HG02884 (cell line): ENCODE results near the gene MAP3K21.

ENCODE experiments used
- ATAC-seq: cut with Tn5 transposase; IDR thresholded peaks from one replicate; pipeline ENCODE4 v1.9.1; 2021; ENCODE audit warnings: mild to moderate bottlenecking, moderate library complexity; ENCODE audit not compliant: unreplicated experiment

The MAP3K21 gene

DNA sequence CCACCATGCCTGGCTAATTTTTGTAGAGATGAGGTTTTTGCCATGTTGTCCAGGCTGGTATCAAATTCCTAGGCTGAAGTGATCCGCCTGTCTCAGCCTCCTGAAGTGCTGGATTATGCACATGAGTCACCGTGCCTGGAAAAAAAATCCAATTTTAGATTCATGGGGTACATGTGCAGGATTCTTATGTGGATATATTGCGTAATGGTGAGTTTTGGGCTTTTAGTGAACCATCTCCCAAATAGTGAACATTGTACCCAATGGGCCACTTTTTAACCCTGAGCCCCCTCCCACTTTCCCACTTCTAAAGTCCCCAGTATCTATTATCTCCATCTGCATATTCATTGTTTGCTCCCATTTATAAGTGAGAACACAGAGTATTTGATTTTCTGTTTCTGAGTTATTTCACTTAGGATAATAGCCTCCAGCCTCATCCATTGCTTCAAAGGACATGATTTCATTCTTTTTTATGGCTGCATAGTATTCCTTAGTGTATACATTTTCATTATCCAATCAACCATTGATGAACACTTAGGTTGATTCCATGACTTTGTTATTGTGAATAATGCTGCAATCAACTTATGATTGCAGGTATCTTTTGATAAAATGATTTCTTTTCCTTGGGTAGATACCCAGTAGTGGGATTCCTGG, 104.4 kb downstream of the MAP3K21 start:
- no peak for ATAC-seq

DNA sequence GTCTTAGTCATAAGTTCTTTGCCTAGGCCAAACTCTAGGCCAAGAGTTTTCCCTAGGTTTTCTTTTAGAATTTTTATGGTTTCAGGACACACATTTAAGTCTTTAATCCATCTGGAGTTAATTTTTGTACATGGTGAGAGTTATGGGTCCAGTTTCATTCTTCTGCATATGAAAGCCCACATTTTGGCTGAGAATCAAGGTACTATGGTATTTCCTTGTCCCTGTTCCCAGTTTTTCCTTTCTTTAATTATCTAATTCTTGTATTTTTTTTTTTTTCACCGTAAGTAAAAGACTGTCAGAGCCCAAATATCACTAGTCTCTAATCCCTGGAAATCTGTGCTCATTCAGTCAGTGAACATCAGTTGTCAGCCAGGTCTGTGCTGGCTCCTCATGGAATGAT, 105.4 kb downstream of the MAP3K21 start:
- no peak for ATAC-seq

DNA sequence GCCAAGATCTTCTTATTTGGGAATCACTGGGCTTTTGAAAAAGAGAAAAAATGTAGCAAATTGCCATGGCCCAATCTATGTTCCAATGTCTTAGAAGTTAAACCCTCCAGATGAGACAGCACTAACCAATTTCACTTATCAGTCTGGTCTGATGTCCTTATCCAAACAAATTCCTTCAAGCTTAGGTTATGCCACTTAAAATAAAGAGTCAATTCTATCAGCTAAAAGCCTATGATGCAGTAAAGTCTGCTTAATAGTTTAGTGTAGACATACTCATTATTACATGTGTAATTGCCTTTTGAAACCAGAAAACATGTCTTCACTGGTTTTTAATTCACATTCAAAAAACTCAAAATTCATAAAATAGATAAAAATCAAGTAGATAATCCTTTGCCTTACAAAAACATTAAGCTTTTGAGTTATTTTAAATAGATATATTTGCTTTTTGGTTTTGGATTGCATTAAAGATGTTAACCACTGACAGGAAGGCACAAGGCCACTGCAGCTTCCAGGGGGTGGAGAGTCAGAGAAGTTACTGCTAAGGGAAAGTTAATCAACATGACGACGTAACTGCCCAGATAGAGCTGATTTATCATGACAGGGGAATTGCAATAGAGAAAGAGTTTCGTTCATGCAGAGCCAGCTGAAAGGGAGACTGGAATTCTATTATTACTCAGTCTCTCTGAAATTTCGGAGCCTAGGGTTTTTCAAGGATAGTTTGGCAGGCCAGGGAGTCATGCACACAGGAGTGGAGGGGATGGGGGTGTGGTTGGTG, 106.1 kb downstream of the MAP3K21 start:
- ATAC-seq = no peak
